HG03520 (cell line): Measurements from ENCODE around the gene OPA3.

Experiments used
- ATAC-seq: cut with Tn5 transposase; IDR thresholded peaks from one replicate; pipeline ENCODE4 v1.9.1; 2021; ENCODE audit warnings: mild to moderate bottlenecking, moderate library complexity; ENCODE audit not compliant: unreplicated experiment

The OPA3 gene

DNA sequence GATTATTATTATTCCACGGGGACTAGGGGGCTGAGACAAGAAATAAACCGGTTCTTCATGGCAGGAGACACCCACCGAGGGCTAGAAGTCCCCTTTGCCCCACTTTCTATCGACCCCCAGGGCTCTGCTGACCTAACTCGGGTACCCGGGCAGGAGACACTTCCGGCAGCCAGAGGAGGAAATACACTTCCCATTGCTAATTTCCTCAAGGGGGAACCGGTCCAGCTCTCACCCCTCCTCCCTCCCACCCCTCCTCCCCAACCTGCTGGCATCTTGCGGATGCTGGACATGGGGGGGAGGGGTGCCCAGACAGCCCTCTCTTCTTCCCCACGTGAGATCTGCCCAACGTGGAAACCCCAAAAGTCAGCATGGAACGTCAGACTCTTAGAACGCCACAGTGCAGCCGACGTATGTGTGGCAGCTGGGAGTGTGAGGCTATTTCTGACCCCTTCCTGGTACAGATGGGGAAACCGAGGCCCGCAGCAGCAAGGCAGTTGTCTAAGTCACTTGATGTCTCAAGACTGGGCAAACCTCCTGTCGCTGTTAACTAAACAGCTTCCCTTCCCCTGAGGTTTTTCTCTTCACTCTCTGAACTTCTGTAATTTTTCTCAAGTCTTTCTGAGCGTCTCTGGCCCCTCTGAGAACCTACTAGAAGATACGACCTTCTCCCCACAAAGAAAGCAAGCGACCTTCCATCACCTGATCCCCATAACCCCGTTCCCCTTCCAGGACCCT is 13.8 kb upstream of the OPA3 start:
- no peak for ATAC-seq

DNA sequence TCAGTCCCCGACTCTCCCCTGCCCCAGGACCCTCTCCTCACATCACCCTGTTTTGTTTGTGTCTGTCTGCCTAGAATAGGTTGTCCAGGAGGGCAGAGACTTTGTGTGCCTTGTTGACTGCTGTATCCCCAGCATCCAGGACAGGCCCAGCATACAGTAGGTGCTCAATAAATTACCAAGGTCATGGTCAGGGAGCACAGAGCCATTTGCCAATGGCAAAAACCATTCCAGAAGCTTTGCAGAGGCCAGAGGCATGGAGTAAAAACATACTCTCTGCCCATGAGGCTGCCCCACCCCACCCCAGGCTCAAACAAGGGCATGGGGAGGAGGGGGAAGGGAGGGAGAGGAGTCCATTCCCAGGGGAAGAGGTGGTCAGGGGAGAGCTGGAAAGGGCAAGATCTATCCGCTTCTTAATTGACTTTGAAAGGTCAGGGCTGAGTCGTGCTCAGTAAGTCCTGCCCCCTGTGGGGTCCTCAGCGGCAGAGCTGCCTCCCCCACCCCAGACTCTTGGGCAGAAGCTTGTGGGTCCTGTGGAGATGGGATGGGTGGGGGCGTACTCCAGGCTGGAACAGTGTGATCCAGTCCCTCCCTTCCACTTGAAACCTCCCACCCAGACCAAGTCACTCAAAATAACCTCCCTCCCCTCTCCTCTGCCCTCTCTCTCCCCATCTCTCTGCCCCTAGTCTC is 13.0 kb upstream of the OPA3 start:
- no peak for ATAC-seq

GRCh38 chr19:45595814-45596213 is 11.2 kb upstream of the OPA3 start:
- no peak for ATAC-seq

DNA sequence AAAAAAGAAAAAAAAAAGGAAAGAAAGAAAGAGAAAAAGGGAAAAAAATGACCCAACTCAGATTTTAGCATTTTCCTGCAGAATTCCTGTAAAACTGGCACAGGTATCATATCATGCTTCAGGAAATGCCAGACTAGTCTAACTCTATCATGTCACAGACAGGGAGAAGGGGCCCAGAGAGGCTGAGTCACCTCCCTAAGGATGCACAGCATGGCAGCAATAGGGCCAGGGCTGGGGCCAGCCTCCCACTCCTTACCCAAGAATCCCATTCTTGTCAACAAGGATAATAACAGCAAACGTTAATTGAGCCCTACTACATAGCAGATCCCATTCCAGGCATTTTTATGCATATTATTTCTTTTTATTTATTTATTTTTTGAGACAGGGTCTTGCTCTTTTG is 8.9 kb upstream of the OPA3 start:
- no peak for ATAC-seq

- no peak for ATAC-seq
Observed at GRCh38 chr19:45592366-45592765, 7.8 kb upstream of the OPA3 start.

GRCh38 chr19:45591638-45592005 is 7.0 kb upstream of the OPA3 start:
- ATAC-seq, result no peak

GRCh38 chr19:45591004-45591637 is 6.5 kb upstream of the OPA3 start:
- no peak for ATAC-seq

- ATAC-seq, result no peak
Observed at GRCh38 chr19:45590300-45591003, 5.8 kb upstream of the OPA3 start.

DNA sequence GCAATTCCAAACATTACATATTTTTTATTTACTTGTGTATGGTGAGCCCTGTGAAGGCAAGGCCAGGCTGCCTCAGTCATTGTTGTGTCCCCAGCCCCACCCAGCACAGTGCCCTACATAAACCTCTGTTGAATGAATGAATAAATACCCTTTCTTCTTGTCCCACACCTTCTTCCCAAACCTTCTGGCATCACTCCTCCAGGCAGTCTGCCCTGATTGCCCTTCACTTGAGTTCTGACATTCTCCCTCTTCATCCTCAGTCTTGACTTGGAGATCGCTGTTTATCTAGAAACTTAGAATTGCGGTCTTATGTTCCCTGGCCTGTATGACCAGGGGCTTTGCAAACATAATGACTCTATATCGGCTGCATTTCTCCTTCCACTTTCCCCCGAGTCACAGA is 5.2 kb upstream of the OPA3 start:
- ATAC-seq, result no peak

DNA sequence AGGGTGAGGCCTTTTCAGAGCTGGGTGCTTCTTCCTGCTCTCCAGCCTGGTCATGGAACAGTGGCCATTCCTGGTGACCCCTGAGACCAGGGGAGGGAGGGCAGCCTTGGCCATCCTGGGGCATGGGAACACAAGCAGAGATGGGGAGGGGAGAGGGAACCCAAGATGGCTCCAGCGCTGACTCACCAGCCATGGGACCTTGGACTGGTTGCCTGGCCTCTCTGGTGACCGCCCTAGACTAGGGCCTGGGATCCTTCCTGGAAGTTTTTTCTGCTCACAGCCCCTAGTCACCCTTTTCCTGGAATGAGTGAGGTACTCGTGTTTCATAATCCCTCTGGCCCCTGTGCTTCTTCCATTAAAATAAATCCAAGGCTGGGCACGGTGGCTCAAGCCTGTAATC is 3.3 kb upstream of the OPA3 start:
- no peak for ATAC-seq

DNA sequence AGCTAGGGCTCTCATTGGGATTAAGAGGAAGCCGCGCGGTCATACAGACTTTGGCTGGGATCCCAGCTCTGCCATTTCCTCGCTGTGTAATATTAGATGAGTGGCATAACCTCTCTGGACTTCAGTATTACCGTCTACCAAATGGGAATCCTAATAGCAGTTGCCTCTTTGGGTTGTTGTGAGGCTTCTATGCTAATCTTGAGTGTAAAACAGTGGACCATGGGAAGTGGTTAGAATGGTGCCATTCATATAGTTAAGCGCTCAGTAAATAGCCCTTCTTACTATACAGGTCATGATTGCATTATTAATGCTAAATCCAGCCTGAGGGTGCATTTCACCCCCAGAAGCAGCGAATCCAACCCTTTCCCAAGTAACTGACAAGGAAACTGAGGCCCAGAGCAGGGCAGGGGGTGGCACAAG is 566 bp upstream of the OPA3 start:
- no peak for ATAC-seq

DNA sequence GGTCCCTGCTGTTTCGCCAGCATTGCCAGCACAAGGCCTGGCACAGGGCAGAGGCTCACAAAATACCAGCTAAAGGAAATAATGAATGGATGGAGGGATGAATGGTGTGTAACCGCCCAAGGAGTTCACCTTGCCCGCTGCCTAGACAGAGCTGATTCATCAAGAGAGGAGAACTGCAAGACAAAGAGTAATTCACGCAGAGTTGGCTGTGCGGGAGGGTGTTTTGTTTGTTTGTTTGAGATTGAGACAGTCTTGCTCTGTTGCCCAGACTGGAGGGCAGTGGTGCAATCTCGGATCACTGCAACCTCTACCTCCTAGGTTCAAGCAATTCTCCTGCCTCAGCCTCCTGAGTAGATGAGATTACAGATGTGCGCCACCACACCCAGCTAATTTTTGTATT is 3.0 kb downstream of the OPA3 start:
- ATAC-seq, result no peak

GRCh38 chr19:45578861-45579260 is 5.7 kb downstream of the OPA3 start:
- ATAC-seq, result no peak

GRCh38 chr19:45577111-45577905 is 7.3 kb downstream of the OPA3 start:
- ATAC-seq, result no peak

DNA sequence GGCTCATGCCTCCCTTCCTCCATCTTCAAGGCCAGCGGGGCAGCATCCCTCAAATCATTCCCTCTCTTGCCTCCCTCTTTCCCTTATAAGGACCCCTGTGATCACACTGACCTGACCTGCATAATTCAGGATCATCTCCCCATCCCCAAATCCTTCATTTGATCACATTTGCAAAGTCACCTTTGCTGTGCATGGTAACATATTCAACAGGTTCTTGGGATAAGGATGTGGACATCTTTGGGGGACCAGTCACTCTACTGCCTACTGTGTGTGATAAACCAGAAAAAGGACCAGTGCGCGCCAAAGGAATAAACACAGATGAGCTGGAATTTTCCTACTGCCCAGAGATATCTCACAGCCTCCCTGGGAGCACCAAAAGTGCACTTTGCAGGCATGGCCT is 7.9 kb downstream of the OPA3 start:
- no peak for ATAC-seq

GRCh38 chr19:45575216-45575615 is 9.4 kb downstream of the OPA3 start:
- ATAC-seq, result no peak

DNA sequence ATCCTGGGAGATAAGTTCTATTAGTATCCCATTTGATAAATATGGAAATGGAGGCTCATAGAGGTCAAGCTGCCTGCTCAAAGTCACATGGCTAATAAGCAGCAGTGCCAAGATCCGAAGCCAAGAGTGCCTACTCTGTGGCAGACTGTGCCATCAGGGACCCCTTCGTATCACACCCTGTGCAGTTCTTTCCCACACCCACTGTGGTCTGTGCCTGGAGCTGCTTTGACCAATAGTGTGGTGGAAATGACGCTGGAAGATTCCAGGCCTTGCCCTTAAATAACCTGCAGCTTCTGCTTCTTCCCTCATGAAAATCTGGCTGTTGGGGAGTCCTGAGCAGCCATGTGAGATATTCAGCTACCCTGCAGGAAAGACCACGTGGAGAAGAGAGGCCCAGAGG is 10.1 kb downstream of the OPA3 start:
- ATAC-seq, result no peak

DNA sequence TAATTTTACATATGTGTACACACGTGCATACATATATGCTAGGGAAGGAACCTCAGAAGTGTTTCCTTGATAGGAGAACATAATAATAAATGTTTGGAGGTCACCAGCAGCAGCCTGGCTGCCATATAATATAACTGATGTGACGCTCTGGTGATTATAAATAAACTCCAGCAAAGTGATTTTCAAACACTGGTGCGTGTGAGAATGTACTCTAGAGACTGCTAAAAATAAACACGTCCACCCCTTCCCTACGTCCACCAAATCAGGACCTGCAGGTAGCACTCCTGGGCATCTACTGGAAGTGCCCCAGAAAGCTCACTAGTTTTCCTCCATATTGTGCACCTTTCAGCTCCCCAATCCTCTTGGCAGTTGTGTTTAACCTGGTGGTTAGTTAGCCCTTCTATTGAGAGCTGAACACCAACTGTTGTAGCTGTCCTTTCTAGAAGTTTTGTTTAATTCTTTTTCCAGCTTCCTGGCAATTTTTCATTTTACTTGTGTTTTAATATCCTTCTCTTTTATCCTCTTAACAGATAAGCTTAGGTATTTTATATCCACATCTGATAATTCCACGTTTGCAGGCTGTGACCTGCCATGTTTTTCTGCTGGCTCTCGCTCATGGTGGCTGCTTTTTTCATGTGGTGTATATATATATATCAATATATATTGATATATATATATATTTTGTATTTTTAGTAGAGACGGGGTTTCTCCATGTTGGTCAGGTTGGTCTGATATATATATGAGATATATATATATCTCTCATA is 13.0 kb downstream of the OPA3 start:
- no peak for ATAC-seq

- no peak for ATAC-seq
Observed at GRCh38 chr19:45569619-45570421, 14.8 kb downstream of the OPA3 start.
